ENCODE results near the gene GM2A.

GM2A gene

DNA sequence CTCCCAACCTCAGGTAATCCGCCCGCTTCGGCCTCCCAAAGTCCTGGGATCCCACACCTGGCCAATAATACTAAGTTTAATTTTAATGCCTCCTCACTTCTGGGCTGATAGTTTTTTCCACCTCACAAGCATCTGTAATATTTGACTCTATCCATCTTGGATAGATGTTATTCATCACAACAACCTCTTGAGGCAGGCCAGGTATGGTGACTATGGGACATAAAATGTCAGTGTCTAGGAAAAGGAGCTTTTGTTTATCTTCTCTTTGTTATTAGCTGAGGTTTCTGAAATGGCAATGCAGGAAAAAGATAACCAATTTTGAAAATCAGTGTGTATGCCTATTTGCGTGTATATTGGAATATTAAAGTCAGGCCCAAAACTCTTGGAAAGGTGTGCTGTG is 27.9 kb upstream of the GM2A start:
- CTCF ChIA-PET: interaction anchor here (0.7 to 1.1 kb wide), 4 partner anchors 22 to 413 kb away, joined by 3 to 4 read pairs (median 3); no protein-coding TSS in a partner anchor
- H3K27ac ChIP-seq: no peak overlapping the region
- DNase-seq (ENCODE audit: low spot score): no peak
- TF ChIP-seq, protein P1, sequence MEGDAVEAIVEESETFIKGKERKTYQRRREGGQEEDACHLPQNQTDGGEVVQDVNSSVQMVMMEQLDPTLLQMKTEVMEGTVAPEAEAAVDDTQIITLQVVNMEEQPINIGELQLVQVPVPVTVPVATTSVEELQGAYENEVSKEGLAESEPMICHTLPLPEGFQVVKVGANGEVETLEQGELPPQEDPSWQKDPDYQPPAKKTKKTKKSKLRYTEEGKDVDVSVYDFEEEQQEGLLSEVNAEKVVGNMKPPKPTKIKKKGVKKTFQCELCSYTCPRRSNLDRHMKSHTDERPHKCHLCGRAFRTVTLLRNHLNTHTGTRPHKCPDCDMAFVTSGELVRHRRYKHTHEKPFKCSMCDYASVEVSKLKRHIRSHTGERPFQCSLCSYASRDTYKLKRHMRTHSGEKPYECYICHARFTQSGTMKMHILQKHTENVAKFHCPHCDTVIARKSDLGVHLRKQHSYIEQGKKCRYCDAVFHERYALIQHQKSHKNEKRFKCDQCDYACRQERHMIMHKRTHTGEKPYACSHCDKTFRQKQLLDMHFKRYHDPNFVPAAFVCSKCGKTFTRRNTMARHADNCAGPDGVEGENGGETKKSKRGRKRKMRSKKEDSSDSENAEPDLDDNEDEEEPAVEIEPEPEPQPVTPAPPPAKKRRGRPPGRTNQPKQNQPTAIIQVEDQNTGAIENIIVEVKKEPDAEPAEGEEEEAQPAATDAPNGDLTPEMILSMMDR (conservative IDR thresholded peaks at IDR 0.05; ENCODE audit: low read depth): no peak
- POLR2A ChIA-PET (ENCODE audit: low non-redundant PET): no interaction called here

DNA sequence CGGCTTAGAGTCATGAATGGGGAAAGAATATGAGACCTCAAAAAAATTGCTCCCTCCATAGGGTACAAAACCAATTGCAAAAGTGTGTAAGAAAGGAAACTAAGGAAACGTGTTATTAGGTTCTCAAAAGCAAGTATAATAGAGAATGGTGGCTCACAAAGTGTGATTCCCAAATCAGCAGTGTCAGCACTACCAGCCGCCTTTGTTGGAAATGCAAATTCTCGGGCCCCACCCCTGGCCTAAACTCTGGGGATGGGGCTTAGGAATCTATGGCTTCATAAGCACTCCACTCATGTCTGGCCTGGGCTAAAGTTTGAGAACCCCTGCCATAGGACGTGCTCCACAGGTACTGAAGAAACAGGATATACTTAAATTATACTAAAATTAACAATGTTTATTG is 27.5 kb upstream of the GM2A start:
- CTCF ChIA-PET: interaction anchor here (0.7 kb wide), 2 partner anchors 21 to 413 kb away, joined by 3 read pairs; no protein-coding TSS in a partner anchor
- H3K27ac ChIP-seq: no peak overlapping the region
- POLR2A ChIA-PET (ENCODE audit: low non-redundant PET): no interaction called here
- no peak for DNase-seq (ENCODE audit: low spot score)
- TF ChIP-seq, protein P1 (conservative IDR thresholded peaks at IDR 0.05; ENCODE audit: low read depth): no peak

DNA sequence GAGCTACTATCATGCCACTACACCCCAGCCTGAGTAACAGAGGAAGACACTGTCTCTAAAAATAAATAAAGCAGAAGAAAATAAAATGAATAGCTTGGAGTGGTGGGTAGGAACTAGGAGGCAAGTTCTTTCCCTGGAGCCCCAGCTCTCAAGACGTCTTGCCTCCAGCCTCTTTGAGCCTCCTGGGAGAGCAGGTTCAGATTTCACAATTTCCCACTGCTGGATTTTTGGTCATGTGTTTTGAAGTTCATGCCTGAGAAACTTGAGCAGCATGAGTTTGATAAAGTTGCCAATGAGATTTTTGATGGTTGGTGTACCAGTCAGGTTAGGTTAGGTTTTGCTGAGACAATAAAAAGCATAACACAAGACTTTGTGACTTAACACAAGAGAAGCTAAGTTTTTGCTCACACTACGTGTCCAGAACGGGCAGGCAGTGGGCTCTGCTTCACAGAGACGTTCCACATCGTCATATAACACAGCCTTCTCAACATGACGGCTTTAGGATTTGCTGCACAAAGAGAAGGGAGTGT is 25.0 kb upstream of the GM2A start:
- TF ChIP-seq, protein P1 (conservative IDR thresholded peaks at IDR 0.05; ENCODE audit: low read depth): no peak
- CTCF ChIA-PET: interaction anchor here (0.5 to 1.2 kb wide), 3 partner anchors 85 to 113 kb away, joined by 3 to 5 read pairs (median 4); no protein-coding TSS in a partner anchor
- POLR2A ChIA-PET (ENCODE audit: low non-redundant PET): no interaction called here
- H3K27ac ChIP-seq: no peak overlapping the region
- DNase-seq (ENCODE audit: low spot score): no peak

DNA sequence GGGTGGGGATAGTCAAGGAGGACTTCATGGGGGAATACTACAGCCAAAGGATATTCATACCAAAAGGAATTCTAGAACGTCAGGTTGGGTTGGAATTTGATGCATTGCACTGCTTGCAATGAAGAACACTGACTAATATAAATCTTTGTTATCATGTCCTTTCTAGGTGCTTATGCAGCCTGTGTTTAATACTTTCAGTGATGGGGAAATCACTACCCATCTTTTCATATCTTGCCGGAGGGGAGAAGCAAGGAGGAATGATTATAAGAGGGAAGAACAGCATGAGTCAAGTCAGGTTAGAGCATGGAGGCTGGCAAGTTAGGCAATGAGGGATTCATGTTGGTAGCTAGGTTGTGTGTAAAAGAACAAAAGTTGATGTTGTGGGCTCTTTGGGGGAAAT is 24.0 kb upstream of the GM2A start:
- ChIA-PET POLR2A (ENCODE audit: low non-redundant PET) (no interaction called here), CTCF (interaction anchor here (1.5 to 2.7 kb wide), 2 partner anchors 10 to 20 kb away, joined by 3 to 10 read pairs; no protein-coding TSS in a partner anchor)
- H3K27ac ChIP-seq: no peak overlapping the region
- TF ChIP-seq, protein P1 (conservative IDR thresholded peaks at IDR 0.05; ENCODE audit: low read depth): no peak
- DNase-seq (ENCODE audit: low spot score): no peak

DNA sequence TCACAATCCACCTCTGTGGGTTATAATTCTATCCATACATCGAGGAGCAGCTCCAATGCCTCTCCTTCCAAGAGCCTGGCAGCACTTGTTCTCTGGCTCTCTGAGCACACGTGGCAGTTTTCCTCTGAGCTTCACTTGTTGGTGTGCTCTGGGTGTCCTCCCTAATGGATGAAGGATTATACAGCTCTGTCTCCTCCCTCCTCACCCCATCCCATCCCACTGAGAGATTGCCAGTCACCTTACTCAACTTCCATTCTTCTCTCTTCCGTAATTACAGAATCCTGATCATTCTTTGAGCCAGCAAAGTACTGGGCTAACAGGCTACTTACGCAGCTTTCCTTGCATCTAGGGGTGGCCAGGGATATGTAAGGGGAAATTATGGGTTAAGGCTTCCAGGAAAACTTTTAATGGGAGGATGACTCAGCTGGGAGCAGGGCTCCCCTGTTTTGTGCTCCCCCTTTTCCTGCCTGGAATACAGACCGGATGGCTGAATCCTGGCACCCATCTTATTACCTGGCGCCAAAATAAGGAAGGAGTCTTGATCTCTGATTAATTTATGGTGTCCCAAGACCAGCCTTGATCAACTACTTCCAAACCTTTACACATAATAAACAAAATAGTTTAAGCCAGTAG is 22.8 kb upstream of the GM2A start:
- ChIA-PET CTCF (interaction anchor here (1.5 to 2.7 kb wide), 2 partner anchors 9 to 22 kb away, joined by 3 to 10 read pairs; no protein-coding TSS in a partner anchor), POLR2A (ENCODE audit: low non-redundant PET) (no interaction called here)
- TF ChIP-seq, protein P1 (conservative IDR thresholded peaks at IDR 0.05; ENCODE audit: low read depth): no peak
- no peak for DNase-seq (ENCODE audit: low spot score)
- H3K27ac ChIP-seq: no peak overlapping the region

DNA sequence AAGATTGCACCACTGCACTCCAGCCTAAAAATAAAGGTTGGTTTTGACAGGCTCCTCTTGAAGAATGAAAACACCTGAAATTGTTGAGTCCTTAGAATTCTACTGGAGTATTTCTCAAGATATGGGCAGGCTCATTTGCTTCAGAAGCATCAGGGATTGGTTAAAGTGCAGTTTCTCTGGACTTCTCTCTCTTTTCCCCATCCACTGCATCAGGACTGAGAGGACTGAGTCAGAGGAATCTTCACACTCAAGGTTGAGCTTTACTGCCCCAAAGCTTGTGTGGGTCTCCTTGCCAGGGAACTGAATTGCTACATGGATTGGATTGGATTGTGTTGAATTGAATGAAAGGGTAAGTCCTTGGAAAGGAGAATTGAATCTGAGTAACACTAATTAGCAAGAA is 21.6 kb upstream of the GM2A start:
- no peak overlapping the region for H3K27ac ChIP-seq
- ChIA-PET POLR2A (ENCODE audit: low non-redundant PET) (interaction anchor here (0.6 kb wide), 1 partner anchor 190 kb away, joined by 13 read pairs; no protein-coding TSS in a partner anchor), CTCF (interaction anchor here (0.6 to 2.7 kb wide), 5 partner anchors 8 to 772 kb away, joined by 3 to 10 read pairs (median 4); no protein-coding TSS in a partner anchor)
- no peak for DNase-seq (ENCODE audit: low spot score)
- TF ChIP-seq, protein P1 (conservative IDR thresholded peaks at IDR 0.05; ENCODE audit: low read depth): no peak
